ENCODE data around the gene WFIKKN1. TPM values are rescaled to one million over a fixed set of nuclear protein-coding genes. Genes with fewer than 3 reads are reported as not detected.
"Not testable (repeated sequence)": the region's sequence is repeated elsewhere in the genome, so short reads cannot be mapped to it uniquely, and the experiment has no call there.

Gene WFIKKN1
- total RNA-seq, 1 donor from 2014 or later, result 1.2 TPM

- intact Hi-C loops (cut with DNase I), result no loop called here
- H3K4me1 ChIP-seq, result peaks cover 51% of the 10 kb centered on the region
- ATAC-seq, result no peak
- no peak overlapping the region for H3K4me3 ChIP-seq
- H3K27ac ChIP-seq, result no peak overlapping the region
- no peaks in the 10 kb centered on the region for H3K9me3 ChIP-seq
- peaks cover 25% of the 10 kb centered on the region for H3K36me3 ChIP-seq
- TF ChIP-seq CTCF (IDR thresholded peaks at IDR 0.05), result no peak
- DNase-seq, result no peak
- no peaks in the 10 kb centered on the region for H3K27me3 ChIP-seq (ENCODE audit: low read depth)
These were observed 34.1 kb upstream of the WFIKKN1 start for GRCh38 chr16:596736-597060.

- H3K27me3 ChIP-seq (ENCODE audit: low read depth); H3K27ac ChIP-seq; ATAC-seq; DNase-seq; H3K4me3 ChIP-seq; intact Hi-C loops (cut with DNase I); H3K9me3 ChIP-seq: not testable (repeated sequence)
- Histone ChIP-seq H3K36me3 (peaks cover 25% of the 10 kb centered on the region), H3K4me1 (peaks cover 41% of the 10 kb centered on the region)
These were observed 33.1 kb upstream of the WFIKKN1 start for GRCh38 chr16:597655-598054.

DNA sequence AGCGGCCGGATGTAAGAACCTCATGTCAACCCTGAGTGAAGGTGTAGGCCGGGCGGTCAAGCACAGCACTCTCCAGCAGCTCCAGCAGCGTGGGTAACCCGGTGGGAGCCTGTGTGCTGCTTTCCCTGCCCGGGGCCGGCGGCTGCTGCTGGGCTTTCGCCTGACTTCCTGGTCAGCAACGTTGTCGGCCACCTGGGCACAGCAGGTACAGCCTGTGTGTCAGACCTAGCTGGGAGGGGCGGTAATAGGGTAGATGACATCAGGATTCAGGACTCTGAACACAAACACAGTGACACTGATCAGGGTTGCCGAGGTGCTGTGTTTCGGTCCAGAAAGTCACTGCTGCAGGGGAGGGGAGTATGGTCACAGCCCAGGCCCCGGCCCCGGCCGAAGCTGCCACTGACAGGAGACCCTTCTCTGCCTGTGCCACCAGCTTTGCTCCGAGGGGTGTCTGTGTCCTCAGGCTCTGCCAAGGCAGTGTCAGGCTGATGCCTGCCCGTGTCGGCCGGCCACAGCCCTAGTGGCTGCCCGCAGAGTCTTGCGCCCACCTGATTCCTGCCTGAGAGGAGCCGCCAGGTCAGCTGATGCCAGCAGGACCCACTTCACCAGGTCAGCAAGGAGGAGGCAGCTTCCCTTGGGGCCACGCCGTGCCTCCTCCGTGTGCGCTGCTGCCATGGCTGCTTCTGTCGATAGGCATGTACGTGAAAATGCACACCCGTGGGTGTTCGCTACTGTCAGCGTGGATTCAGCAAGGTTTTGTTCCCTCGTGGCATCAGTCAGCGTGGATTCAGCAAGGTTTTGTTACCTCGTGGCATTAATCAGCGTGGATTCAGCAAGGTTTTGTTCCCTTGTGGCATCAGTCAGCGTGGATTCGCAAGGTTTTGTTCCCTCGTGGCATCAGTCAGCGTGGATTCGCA is 31.7 kb upstream of the WFIKKN1 start:
- Histone ChIP-seq H3K27ac (no peak overlapping the region), H3K4me3 (no peak overlapping the region), H3K27me3 (ENCODE audit: low read depth) (no peaks in the 10 kb centered on the region), H3K36me3 (peaks cover 25% of the 10 kb centered on the region), H3K4me1 (peaks cover 27% of the 10 kb centered on the region), H3K9me3 (no peaks in the 10 kb centered on the region)
- ATAC-seq (no peak), DNase-seq (no peak)
- intact Hi-C loops (cut with DNase I), result no loop called here
- no peak for TF ChIP-seq CTCF (IDR thresholded peaks at IDR 0.05)

GRCh38 chr16:600781-601180 is 30.0 kb upstream of the WFIKKN1 start:
- H3K27ac ChIP-seq, result no peak overlapping the region
- intact Hi-C loops (cut with DNase I), result no loop called here
- no peak for ATAC-seq

DNA sequence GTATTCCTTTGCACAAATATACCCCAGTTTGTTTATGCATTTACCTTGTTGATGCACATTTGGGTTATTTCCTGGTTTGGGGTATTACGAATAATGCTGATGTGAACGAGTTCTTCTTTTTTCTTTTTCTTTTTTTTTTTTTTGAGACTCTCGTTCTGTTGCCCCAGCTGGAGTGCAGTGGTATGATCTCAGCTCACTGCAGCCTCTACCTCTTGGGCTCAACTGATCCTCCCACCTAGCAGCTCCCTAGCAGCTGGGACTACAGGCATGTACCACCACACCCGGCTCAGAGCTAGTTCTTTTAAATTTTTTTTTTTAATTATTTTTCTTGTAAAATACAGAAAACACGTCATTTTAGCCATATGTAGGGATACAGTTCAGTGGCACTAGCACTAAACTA is 26.9 kb upstream of the WFIKKN1 start:
- Histone ChIP-seq H3K9me3 (no peaks in the 10 kb centered on the region), H3K27me3 (ENCODE audit: low read depth) (no peaks in the 10 kb centered on the region), H3K27ac (no peak overlapping the region), H3K36me3 (peaks cover 15% of the 10 kb centered on the region), H3K4me1 (no peaks in the 10 kb centered on the region), H3K4me3 (no peak overlapping the region)
- DNase-seq, result no peak
- no peak for TF ChIP-seq CTCF (IDR thresholded peaks at IDR 0.05)
- intact Hi-C loops (cut with DNase I), result no loop called here
- ATAC-seq, result no peak

More at GRCh38 chr16:600781-601180, 30.0 kb upstream of the WFIKKN1 start:
- H3K4me3 ChIP-seq, result no peak overlapping the region
- no peaks in the 10 kb centered on the region for H3K27me3 ChIP-seq (ENCODE audit: low read depth)
- no peaks in the 10 kb centered on the region for H3K9me3 ChIP-seq
- DNase-seq, result no peak
- H3K4me1 ChIP-seq, result peaks cover 10% of the 10 kb centered on the region
- TF ChIP-seq CTCF (IDR thresholded peaks at IDR 0.05), result no peak
- H3K36me3 ChIP-seq, result peaks cover 25% of the 10 kb centered on the region

DNA sequence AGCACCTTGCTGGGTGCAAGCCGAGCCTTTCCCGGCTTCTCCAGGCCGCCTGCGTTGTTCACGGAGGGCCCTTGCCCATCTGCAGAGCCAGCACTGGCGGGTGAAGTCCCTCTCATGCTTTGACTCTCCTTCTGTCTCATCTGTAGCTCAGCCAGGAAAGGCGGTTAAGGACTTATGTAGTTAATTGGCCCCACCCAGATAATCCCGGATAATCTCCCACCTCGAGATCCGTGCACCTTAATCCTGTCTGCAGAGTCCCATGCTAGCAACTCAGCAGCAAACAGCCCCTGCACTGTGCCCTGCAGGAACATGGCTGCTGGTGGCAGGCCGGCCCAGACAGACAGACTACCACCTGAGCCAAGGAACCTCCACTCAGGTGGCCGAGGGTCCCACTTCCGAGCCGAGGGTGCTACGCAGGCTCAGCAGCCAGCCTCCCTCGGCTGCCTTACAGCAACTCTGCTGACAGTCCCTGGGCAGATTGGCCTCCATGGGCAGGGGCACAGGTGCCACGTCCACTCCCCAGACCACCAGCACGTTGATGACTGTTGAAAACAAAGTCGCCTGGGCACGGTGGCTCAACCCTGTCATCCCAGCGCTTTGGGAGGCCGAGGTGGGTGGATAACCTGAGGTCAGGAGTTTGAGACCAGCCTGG is 24.0 kb upstream of the WFIKKN1 start:
- H3K27me3 ChIP-seq (ENCODE audit: low read depth), result no peaks in the 10 kb centered on the region
- H3K9me3 ChIP-seq, result no peaks in the 10 kb centered on the region
- DNase-seq (no peak), ATAC-seq (no peak)
- H3K4me1 ChIP-seq, result peaks cover 10% of the 10 kb centered on the region
- no peaks in the 10 kb centered on the region for H3K36me3 ChIP-seq
- TF ChIP-seq CTCF (IDR thresholded peaks at IDR 0.05), result no peak
- no peak overlapping the region for H3K27ac ChIP-seq
- intact Hi-C loops (cut with DNase I), result no loop called here
- H3K4me3 ChIP-seq, result no peak overlapping the region

Data from lower lobe of right lung (tissue), 2 donors.